Renal pelvis (tissue), 4 donors: ENCODE results near the gene THRB. TPM values are rescaled to one million over a fixed set of nuclear protein-coding genes. Genes with fewer than 3 reads are reported as not detected.
A peak's percentile ranks its signal among the peaks of the same experiment; 100 is the strongest.

Experiments used
- DNase-seq: peaks from one replicate; pipeline ENCODE4 v3.0.0-alpha.2; 2013
- polyA plus RNA-seq, 3 donors: library from polyadenylated mRNA; unstranded; fragments of 120-200 nt; gene quantifications; one replicate each; pipeline ENCODE4 v1.2.1, GENCODE V29; 2013; ENCODE audit not compliant: insufficient read length in 3 of 3

The THRB gene
- polyA plus RNA-seq, 3 donors: 23.3 to 35.9 (median 29.4) TPM

GRCh38 chr3:24270744-24271143 lies 223.9 kb downstream of the THRB start:
- DNase-seq: no peak

- peak; percentile 24 for DNase-seq
Measured at GRCh38 chr3:24270204-24270691, 224.4 kb downstream of the THRB start.

- DNase-seq: no peak
Measured at GRCh38 chr3:24264748-24265158, 229.9 kb downstream of the THRB start.

GRCh38 chr3:24264011-24264410 lies 230.6 kb downstream of the THRB start:
- no peak for DNase-seq

GRCh38 chr3:24263069-24263668 lies 231.5 kb downstream of the THRB start:
- no peak for DNase-seq

GRCh38 chr3:24261521-24261920 lies 233.1 kb downstream of the THRB start:
- DNase-seq: no peak

- no peak for DNase-seq
Measured at GRCh38 chr3:24259901-24260512, 234.6 kb downstream of the THRB start.

GRCh38 chr3:24258727-24259600 lies 235.7 kb downstream of the THRB start:
- no peak for DNase-seq

GRCh38 chr3:24258260-24258659 lies 236.4 kb downstream of the THRB start:
- DNase-seq: no peak

GRCh38 chr3:24255414-24255813 lies 239.2 kb downstream of the THRB start:
- no peak for DNase-seq

- no peak for DNase-seq
Measured at GRCh38 chr3:24254649-24255048, 240.0 kb downstream of the THRB start.

GRCh38 chr3:24253336-24253735 lies 241.3 kb downstream of the THRB start:
- DNase-seq: no peak

- no peak for DNase-seq
Measured at GRCh38 chr3:24249523-24249922, 245.1 kb downstream of the THRB start.

GRCh38 chr3:24245056-24245455 lies 249.6 kb downstream of the THRB start:
- no peak for DNase-seq

- DNase-seq: no peak
Measured at GRCh38 chr3:24244491-24244890, 250.2 kb downstream of the THRB start.

- DNase-seq: no peak
Measured at GRCh38 chr3:24242012-24242698, 252.5 kb downstream of the THRB start.

GRCh38 chr3:24240306-24240705 lies 254.3 kb downstream of the THRB start:
- DNase-seq: no peak

- DNase-seq: peak; percentile 54
Measured at GRCh38 chr3:24237971-24238706, 256.5 kb downstream of the THRB start.

GRCh38 chr3:24235121-24235520 lies 259.5 kb downstream of the THRB start:
- DNase-seq: no peak

GRCh38 chr3:24232784-24233183 lies 261.9 kb downstream of the THRB start:
- DNase-seq: no peak

- no peak for DNase-seq
Measured at GRCh38 chr3:24229468-24230221, 265.0 kb downstream of the THRB start.
